ENCODE data around the gene ANKHD1.

The ANKHD1 gene

DNA sequence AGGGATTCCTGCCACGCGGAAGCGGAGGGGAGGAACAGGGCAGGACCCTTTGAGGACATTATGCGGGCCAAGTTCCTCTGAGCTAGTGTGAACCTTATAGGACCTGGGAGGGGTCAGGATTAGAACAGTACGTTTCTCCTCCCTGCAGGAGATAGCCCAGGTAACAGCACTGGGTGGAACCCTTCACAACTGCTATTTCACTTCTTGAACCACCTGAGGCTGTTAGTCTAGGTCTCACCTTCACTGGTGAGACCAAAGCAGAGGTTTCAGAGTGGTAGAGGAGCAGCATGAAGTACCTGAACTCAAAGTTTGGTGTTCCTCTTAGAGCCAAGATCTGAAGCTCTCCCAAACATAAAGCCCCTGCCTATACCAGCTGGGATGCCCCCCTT lies 146.7 kb downstream of the ANKHD1 start:
- DNase-seq: no peak

- no peak for DNase-seq
Measured at GRCh38 chr5:140548791-140549190, 147.2 kb downstream of the ANKHD1 start.

GRCh38 chr5:140549237-140550144 lies 147.9 kb downstream of the ANKHD1 start:
- DNase-seq: no peak

DNA sequence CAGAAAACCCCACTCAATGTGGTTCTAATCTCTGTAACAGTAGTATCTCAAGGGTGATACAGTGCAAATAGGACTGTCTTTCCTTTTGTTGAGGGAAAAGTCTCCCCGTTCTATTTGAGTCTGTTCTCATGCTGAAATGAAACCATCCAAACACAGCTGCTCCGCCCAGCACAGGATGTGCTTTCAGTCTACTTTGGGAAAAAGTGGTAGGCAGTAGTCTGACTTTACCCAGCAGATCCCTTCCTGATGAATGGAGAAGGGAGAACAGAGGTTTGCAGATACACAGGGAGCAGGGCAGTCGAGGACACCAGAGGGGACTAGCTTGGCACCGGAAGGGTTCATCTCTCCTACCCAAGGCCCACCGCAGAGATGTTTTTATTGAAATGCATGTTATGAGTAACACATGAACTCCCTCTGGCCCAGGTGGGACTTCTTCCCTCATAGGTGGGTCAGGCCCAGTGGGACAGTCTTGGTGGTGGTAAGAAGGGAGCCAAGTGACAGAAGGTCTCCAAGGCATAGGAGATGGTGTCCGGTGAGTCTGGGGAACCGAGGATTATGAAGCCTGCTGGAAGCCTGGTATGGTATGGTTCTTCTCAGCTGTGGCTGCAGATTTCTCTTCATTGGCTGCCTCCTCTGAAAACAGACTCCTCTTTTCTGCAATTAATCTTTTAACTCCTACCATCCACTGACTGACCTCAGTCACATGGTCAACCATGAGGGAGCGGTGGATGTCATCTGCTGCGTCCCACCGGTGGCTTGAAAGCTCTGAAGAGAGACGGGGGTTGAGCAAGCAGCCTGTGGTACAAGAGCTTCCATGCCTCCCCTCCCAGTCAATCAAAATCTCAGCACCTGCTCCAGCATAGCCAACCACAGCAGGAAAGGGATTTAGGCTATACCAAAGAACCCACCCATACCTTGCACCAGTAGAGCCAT lies 148.8 kb downstream of the ANKHD1 start:
- DNase-seq: no peak

DNA sequence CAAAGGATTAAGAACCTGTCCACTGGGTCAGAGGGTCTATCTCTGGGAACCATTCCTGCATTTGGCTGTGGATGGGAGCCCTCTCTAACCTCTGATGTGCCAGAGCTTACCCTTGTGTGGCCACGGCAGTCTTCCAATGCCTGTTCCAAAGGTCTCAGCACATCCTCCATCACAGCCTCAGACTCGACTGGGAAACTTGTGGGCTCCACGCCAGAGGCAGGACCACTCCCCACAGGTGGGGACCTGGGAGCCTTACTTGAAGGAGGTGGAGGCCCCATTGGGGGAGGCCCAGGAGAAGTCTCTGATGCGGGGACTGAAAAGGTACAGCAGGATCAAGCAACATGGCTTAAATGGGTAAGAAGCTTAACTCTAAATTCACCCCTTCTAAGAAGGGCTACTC lies 150.2 kb downstream of the ANKHD1 start:
- DNase-seq: no peak

GRCh38 chr5:140553657-140554056 lies 152.0 kb downstream of the ANKHD1 start:
- no peak for DNase-seq

GRCh38 chr5:140554454-140554853 lies 152.8 kb downstream of the ANKHD1 start:
- no peak for DNase-seq

DNA sequence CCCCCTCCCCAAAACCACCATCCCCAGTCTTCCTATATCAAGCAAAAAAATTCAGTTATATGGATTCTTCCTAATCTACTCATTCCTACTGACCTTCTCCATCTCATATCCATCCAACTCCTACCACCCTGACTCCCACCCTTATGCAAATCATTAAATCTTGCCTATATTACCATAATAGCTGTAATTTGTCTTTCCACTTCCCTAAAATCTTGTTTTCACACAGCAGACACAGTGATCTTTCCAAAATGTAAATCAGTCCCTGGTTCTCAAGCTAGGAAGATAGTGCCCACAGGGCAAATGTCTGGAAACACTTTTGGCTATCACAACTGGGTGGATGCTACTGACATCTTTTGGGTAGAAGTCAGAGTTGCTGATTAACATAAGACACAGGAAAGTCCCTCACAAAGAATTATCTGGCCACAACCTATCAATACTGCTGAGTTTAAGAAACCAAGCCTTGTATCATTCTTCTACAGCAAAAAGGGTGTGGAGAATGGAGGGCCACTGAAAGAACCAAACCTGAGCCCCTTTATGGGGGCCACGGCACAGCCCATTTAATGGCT lies 154.2 kb downstream of the ANKHD1 start:
- DNase-seq: peak; percentile 4

GRCh38 chr5:140556438-140556837 lies 154.8 kb downstream of the ANKHD1 start:
- DNase-seq: no peak

GRCh38 chr5:140557136-140557805 lies 155.6 kb downstream of the ANKHD1 start, which contains the start of gene SRA1:
SRA1 (minus strand) TSS chr5:140557473; CDS start chr5:140557452, 21 bp downstream.
- DNase-seq: peak; percentile 88

- no peak for DNase-seq
Measured at GRCh38 chr5:140557965-140558364, 156.3 kb downstream of the ANKHD1 start.

DNA sequence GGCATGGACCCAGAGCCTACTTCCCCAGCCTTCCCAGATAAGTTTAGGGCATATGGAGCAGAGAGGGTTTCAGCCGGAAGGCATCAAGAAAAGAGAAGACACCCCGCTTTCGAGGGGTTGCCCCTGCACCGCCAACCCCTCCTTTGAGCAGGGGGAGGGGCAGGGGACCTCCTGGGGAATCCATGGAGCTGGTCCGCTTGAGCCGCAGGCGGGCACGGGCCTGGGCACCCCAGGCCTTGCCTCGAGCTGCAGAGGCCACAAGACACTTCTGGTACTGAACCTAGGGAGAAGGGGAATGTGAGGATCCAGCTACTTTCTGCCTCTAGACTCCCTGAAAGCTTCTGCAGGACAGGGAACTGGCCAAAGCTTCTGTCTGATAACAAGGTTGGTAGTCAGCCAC lies 156.9 kb downstream of the ANKHD1 start:
- DNase-seq: no peak

DNA sequence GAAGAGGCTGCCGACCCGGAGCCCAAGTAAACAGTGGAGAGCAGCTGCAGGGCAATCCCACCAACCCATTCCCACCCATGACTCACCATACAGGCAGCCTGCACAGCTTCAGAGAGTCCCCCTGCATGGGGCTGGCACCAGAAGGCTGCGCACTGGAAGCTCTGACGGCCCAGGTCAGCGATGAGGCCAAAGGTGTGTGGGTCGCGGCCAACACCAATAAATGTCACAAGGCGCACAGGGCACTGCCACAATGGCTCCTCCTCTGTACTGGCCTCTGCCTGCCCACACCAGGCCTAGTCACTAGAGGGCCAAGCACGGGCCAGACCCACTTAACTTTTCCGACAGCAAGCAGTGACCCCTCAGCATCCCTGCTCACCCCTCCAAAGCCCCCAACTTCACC lies 158.6 kb downstream of the ANKHD1 start:
- no peak for DNase-seq

DNA sequence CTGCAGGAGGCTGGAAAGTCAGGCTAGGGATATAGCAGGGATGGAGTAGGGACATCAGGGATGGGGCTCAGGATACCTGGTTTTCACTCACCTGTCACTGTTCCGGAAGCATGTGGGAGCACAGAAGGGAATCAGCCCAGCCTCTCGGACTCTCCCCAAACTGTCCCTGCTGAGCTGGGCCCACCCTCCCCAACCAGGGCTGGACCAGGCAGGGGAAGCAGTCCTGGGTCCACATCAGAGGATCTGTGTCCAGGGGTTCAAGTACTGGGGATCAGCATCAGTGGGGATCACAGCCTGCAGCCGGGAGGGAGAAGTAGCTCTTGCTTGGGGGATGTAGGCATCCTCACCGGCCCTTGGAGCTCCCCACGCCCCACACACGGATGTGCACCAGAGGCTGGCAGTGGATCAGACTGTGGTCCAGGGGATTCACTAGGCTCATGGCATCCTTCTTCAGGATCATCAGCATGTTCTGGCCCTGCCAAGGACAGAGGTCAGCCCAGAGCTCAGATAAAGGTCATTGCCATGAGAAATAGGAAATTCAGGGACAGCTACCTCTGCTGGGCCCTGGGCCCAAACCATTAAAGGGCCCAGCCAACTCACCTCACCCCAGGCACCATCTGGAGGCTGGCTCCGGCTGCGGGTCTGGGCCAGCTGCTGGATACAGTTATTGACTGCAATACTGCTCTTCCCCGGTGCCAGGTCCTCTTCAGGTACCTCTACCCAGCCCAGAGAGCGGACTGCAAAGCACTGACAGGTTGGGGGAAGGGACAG lies 160.3 kb downstream of the ANKHD1 start:
- no peak for DNase-seq

GRCh38 chr5:140563596-140563995 lies 162.0 kb downstream of the ANKHD1 start:
- no peak for DNase-seq

GRCh38 chr5:140564196-140565023 lies 162.8 kb downstream of the ANKHD1 start, which contains the start of the genes APBB3 and SLC35A4:
APBB3 (minus strand) TSS chr5:140564598; CDS start chr5:140564245, 353 bp downstream.
SLC35A4 (plus strand) TSS chr5:140564828; CDS start chr5:140567170, 2,342 bp downstream.
- DNase-seq: peak; percentile 87

DNA sequence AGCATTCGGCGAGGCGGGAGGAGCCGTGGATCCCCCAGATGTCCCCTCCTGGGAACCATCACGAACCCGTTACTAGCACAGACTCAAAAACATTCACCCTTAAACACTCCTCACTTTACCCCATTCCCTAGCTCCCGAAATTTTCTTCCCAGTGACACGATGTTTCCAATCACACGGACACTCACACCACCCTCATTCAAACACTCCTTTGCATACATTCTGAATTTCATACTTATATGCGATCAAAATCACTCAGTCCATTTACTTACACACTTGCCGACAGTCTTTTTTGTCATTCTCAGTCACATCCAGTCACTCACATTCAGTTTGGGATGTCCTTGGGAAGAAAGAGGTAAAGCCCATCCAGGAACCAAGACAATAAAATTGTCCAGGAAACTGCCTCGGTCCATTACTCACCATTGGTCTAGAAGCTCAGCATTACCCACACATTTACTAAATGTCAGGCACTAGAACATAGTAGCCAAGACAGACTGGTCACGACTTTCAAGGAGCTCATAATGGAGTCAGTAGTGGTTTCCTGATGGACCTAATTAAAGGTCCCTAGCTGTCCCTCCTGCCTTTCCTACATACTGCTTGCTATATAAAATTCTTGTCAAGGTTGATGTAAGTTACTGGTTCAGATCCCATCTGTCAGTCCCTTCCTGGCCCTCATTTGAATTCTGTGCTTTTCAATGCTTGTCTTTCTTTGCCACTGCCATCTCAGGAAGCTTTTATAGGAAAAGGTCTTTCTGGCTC lies 163.6 kb downstream of the ANKHD1 start:
- DNase-seq: no peak

DNA sequence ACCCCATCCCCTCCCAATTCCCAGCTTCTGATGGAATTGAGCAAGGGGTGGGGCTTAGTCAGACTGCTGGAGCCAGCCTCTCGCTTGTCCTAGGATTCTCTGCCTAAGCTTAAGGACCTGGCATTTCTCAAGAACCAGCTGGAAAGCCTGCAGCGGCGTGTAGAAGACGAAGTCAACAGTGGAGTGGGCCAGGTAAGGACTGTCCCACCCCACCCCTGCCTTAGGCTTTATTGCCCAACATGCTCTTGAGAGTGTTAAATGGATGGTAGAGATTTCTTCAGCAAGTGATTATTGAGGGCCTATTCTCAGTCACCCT lies 164.1 kb downstream of the ANKHD1 start:
- no peak for DNase-seq

DNA sequence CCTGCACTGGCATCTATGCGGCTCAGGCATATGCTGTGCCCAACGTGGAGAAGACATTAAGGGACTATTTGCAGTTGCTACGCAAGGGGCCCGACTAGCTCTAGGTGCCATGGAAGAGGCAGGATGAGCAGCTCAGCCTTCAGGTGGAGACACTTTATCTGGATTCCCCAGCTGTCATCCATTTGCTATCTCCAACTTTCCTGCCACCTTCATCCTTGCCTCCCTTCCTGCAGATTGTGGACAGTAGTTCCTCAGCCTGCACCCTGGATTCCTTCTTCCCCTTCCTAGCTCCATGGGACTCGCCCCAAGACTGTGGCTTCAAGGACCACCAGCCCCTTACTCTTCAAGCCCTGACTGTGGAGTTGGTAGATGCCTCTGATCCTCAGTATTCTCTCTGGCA lies 165.0 kb downstream of the ANKHD1 start:
- no peak for DNase-seq

All from NCI-H1048 (cell line).